Type B pancreatic cell (in vitro differentiated cells): Measurements from ENCODE around the gene KLHL15. TPM values are rescaled to one million over a fixed set of nuclear protein-coding genes. Genes with fewer than 3 reads are reported as not detected.

ENCODE experiments used
- DNase-seq: peaks from one replicate; pipeline ENCODE4 v3.0.0; 2021; ENCODE audit warnings: mixed read lengths; ENCODE audit not compliant: unreplicated experiment; ENCODE audit errors: extremely low spot score
- H3K27ac Mint-ChIP-seq: 2 replicates; pipeline ENCODE4 v1.8.0; 2021; ENCODE audit warnings: mild to moderate bottlenecking, mixed read lengths
- H3K27me3 Mint-ChIP-seq: 2 replicates; pipeline ENCODE4 v1.8.0; 2021; ENCODE audit warnings: mixed read lengths
- H3K36me3 Mint-ChIP-seq: 2 replicates; pipeline ENCODE4 v1.8.0; 2021; ENCODE audit warnings: mixed read lengths
- H3K4me1 Mint-ChIP-seq: one replicate; pipeline ENCODE4 v1.8.0; 2021; ENCODE audit warnings: mixed read lengths; ENCODE audit not compliant: unreplicated experiment
- H3K4me3 Mint-ChIP-seq: 2 replicates; pipeline ENCODE4 v1.8.0; 2021; ENCODE audit warnings: mild to moderate bottlenecking, mixed read lengths
- H3K9me3 Mint-ChIP-seq: 2 replicates; pipeline ENCODE4 v1.8.0; 2021; ENCODE audit warnings: mixed read lengths
- CTCF ChIP-seq: fragments of 200-600 bp; sonication (generic); conservative IDR thresholded peaks from 2 replicates; pipeline ENCODE4 v1.5.0; 2021; ENCODE audit warnings: antibody characterized with exemption, mild to moderate bottlenecking
- total RNA-seq: library from RNA; stranded (reverse); gene quantifications from 2 replicates; pipeline ENCODE4 v1.2.1, GENCODE V29; 2021; ENCODE audit warnings: low replicate concordance

KLHL15 gene
- total RNA-seq, 1 donor from 2014 or later, result 17.6 TPM

- Mint-ChIP-seq H3K4me1 (peaks cover 12% of the 10 kb centered on the region), H3K36me3 (peaks cover 38% of the 10 kb centered on the region), H3K27me3 (no peaks in the 10 kb centered on the region), H3K9me3 (peaks cover 9% of the 10 kb centered on the region), H3K27ac (no peak overlapping the region), H3K4me3 (no peak overlapping the region)
- TF ChIP-seq CTCF, result no peak
- no peak for DNase-seq
Measured at GRCh38 chrX:24005867-24006266, 21.1 kb downstream of the KLHL15 start.

GRCh38 chrX:24005028-24005427 lies 22.0 kb downstream of the KLHL15 start:
- Mint-ChIP-seq H3K9me3 (peaks cover 2% of the 10 kb centered on the region), H3K27me3 (no peaks in the 10 kb centered on the region), H3K36me3 (peaks cover 35% of the 10 kb centered on the region), H3K27ac (no peak overlapping the region), H3K4me1 (peaks cover 12% of the 10 kb centered on the region), H3K4me3 (no peak overlapping the region)
- DNase-seq, result no peak
- TF ChIP-seq CTCF, result no peak

GRCh38 chrX:24002792-24003191 lies 24.2 kb downstream of the KLHL15 start:
- no peak for DNase-seq
- H3K36me3 Mint-ChIP-seq, result peaks cover 32% of the 10 kb centered on the region
- no peaks in the 10 kb centered on the region for H3K9me3 Mint-ChIP-seq
- H3K4me3 Mint-ChIP-seq, result no peak overlapping the region
- H3K27me3 Mint-ChIP-seq, result no peaks in the 10 kb centered on the region
- no peak overlapping the region for H3K27ac Mint-ChIP-seq
- H3K4me1 Mint-ChIP-seq, result peaks cover 6% of the 10 kb centered on the region
- TF ChIP-seq CTCF, result no peak

GRCh38 chrX:24002167-24002566 lies 24.8 kb downstream of the KLHL15 start:
- no peak for DNase-seq
- TF ChIP-seq CTCF, result no peak
- Mint-ChIP-seq H3K9me3 (no peaks in the 10 kb centered on the region), H3K27me3 (no peaks in the 10 kb centered on the region), H3K4me1 (peaks cover 6% of the 10 kb centered on the region), H3K36me3 (peaks cover 32% of the 10 kb centered on the region), H3K27ac (no peak overlapping the region), H3K4me3 (no peak overlapping the region)

GRCh38 chrX:23999671-24000070 lies 27.3 kb downstream of the KLHL15 start:
- Mint-ChIP-seq H3K36me3 (peaks cover 24% of the 10 kb centered on the region), H3K27ac (no peak overlapping the region), H3K9me3 (no peaks in the 10 kb centered on the region), H3K27me3 (no peaks in the 10 kb centered on the region), H3K4me1 (no peaks in the 10 kb centered on the region), H3K4me3 (no peak overlapping the region)
- DNase-seq, result no peak
- TF ChIP-seq CTCF, result no peak
